Superior temporal gyrus (tissue), 1 donor: ENCODE results near the gene ZNF236.
"Not testable (repeated sequence)": the region's sequence is repeated elsewhere in the genome, so short reads cannot be mapped to it uniquely, and the experiment has no call there.

Experiments
- DNase-seq: peaks from one replicate; pipeline ENCODE4 v3.0.0-alpha.2; 2016; ENCODE audit errors: extremely low spot score

The ZNF236 gene

DNA sequence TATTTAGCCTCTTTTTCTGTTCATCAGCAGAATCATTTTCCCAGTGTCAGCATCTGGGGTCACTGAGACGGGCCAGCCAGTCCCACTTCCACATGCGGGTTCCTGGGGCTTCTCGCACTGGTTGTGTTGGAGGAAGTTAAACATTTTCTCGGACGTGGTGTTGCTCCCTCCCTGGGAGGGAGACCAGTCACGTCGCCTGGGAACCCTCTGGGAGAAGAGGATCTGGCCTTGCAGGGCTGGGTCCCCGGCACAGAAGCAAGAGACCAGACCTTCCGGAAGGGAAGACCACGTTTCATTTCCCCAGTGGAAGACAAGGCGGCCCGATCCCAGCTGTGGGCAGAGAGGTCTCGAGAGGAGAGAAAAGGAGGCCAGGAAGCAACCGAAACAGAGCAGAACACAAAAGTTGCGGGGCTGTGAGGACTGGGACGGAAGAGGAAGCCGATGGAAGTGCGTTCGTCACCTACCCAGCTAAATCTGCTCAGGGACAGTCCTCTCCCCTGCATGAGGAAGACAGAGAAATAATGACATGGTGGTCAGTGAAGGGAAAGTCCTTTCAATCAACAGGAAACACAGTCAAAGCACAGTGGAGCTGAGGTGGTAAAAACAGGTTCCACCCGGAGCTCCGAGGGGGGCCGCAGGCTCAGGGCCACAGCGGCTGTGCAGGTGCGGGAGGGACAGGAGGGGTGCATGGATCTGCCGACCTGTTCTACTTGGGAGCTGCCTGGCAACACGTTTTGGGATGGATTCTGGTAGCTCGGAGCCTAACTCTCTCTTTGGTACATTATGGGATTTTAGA is 165.9 kb downstream of the ZNF236 start:
- no peak for DNase-seq

DNA sequence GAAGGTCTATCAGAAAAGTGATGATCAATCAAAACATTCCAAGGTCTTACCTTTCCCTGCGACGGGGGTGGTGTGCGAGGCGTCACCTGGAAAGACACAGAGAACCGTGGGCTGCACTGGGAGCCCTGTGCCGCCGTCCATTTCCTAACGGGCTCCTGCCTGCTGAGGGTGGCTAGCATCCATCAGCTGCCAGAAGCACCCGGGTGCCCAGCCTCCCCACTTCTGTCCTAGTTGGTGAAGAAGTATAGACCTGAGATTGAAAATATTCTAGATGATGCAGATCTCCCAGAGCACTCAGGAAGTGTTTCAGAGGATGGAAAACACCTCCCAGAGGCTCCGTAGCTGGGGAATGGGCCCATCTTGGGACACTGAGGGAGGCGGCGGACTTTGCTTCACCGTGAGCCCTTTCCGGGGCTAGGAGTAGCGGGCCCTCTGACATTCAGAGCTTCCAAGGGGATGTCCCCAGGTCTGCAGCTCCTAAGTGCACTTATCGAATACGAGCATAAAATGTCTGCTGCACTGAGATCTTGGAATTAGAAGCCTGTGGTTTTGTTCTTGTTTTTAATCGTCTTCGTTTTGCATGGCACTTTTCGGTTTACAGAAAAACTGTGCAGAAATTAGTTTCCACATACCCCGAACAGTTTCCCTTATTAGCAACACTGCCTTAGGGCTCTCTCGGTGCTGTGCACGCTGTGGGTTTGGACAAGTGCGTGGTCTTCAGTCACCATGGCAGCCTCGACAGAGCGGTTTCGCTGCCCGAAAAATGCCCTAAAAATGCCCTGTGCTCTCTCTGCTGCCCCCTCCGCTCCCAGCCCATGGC is 166.7 kb downstream of the ZNF236 start:
- no peak for DNase-seq

DNA sequence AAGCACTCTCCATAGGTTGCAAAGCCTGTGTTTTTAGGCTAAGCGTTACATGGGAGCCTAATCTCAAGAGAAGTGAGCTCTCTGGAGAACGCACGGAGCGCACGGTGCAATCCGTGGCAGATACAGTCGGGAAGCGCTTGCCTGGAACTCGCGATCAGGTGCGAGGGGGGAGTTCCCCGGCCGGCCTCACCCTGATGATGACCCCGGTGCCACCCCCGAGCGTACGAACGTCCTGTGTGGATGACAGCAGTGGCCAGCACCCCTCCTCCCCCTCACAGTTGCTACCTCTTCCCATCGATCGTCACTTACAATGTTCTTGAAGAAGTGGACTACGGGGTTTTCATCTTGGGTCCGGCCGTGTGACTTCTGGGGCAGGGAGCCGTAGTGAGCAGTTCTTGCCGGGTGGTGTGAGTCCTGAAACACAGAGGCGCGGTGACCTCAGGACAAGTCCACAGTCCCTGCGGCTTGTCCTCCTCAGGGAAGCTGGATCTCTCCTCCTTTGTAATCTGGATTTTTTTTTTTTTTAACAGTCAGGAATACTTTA is 167.4 kb downstream of the ZNF236 start:
- no peak for DNase-seq

DNA sequence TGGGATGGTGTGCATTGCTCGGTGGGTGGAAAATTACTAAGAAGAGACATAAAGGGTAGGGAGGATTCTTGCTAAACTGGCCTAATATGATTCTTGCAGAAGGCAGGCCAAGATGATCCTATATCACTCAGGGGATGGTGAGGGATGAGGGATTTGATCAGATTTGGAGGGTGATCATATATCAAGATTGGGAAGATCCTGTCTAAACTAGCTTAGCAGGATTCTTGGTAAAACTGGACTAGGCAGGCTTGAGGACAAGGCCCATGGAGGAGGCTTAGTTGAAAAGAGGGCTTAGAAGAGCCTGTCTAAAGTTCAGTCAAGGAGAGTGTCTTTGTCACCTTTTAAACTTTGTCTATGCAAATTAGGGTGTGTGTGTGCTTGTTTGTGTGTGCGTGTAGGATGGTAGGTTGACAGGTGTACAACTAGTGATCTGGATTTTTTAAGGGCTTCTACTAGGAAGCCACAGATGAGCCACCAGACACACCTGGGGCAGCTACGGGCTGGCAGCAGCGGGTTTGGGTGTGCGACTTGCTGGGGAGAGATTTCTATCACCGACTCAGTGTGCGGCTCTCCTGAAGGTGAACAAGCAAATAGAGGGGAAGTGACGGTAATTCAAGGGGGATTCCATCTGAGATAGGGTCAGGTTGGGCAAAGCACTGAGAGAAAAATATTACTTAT is 168.1 kb downstream of the ZNF236 start:
- not testable (repeated sequence) for DNase-seq

DNA sequence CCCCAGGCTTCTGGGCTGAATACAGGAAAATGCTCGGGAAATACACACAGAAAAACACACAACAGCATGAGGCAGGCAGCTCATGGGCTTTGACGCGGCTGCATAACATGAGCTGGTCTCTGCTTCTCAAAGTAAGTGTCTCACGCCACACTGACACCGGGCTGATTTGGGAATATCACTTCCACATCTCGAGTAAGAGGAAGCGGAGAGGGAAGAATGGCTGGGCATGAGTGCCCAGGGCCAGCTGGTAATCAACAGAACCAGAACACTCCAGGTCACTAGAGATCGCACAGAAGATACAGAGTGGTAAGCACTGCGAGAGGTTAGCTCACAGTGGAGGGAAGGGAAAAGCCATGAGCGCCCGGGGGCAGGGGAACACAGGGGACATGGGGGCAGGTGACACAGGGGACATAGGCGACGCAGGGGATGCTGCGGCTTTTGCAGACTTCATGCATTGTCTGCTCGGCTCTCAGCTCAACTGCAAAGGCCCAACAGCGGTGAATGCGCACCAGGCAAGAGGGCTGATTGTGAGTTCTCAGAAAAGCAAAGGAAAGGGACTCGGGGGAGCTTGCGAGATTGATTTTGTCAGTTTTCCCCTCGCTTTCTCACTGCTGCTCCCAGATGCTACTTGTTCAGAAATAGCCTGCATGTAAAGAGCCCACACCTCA is 168.8 kb downstream of the ZNF236 start:
- no peak for DNase-seq

DNA sequence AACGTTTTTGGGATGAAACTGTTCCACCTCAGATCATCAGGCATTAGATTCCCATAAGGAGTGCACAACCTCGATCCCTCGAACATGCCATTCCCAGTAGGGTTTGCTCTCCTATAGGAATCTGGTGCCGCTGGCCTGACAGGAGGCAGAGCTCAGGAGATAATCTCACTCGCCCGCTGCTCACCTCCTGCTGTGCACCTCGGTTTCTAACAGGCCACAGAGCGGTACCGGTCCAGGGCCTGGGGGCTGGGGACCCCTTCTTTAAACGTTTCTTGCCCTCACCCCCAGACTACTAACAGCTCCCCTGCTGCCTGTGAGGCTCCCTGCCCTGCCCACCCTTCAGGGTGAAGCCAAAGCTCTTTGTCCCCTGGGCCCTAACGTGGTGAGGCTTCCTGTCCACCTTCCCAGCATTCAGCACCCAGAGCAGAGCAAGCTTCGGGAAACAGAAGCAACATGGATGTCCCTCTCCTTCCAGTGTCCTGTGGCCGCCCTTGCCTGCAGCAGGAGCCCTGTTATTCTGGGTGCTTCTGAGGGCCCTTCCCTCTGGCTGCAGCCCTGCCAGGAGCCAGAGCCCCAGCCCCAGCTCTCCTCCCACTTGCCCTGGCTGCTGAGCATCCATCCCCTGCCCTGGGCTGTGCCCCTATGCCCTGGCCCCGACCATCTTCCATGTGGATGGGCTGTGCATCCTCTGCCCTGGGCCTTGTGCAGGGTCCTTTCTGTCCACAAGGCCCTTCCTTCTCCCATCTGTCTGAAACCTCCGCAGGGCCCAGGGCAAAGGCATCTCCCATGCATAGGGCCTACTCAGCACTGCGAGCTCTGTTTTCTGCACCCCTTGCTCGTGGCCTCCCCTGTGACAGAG is 170.1 kb downstream of the ZNF236 start:
- no peak for DNase-seq

DNA sequence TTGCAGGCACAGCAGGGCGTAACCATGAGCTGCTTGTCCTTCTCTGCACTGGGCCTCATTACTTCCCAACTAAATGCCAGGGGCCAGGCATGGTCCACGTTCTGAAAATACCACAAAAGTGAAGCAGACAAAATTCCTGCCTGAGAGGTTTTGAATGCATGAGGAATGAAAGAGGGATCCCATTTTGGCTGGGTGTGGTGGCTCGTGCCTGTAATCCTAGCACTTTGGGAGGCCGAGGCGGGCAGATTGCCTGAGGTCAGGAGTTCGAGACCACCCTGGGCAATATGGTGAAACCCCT is 170.7 kb downstream of the ZNF236 start:
- no peak for DNase-seq

DNA sequence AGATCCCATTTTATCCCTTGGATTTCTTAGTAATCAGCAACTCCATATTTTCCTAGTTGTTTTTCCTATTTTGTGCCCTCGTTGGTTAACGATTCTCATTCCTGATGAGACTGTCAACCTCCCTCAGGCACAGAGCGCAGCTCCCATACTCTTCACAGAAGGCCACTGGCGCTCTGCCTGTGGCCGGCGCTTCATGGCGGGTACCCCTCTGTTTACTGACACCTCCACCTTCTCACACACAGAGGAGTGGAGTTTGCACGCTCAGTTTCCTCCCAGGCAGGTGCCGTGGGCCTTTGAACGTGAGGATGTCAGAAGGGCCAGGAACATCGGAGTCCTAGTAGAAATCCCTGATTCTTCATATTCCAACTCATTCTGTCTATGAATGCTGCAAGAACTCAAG is 171.2 kb downstream of the ZNF236 start:
- no peak for DNase-seq

DNA sequence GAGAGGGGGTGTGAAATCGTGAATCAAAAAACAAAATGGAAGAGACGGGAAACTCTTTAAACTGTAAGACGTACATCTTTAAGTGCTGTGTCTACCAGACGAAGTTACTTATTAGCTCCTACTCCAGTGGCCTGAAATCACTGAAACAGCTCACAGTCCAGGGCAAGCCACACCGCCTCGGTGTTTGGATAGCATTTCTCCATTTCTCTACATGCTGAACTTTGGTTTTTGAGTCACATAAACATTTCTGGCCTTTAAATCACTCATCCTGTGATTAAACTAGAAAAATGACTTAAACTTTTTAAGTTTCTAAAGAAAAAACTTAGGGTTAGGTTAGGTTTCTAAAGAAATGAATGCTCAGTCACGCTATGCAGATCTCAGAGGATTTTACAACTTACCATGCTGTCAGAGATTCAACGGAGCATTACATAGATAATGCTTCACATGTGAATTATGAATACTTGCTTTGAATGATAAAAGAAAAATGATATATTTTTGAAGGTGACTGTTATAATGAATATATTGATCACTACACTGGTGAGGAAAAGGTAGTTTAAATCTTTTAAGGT is 171.8 kb downstream of the ZNF236 start:
- no peak for DNase-seq

DNA sequence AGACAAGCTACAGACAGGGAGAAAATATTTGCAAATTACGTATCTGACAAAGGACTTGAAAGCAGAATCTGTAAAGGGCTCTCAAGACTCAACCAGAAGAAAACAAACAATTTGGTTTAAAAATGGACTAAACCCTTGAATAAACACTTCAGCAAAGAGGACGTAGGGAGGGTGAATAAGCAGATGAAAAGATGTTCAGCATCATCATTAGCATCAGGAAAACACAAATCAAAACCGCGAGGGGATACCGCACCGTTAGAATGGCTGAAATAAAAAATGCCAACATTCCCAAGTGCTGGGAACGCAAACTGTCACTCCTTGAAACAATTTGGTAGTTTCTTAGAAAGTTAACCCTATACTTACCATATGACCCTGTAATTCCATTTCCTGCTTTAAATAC is 173.5 kb downstream of the ZNF236 start:
- DNase-seq = no peak

DNA sequence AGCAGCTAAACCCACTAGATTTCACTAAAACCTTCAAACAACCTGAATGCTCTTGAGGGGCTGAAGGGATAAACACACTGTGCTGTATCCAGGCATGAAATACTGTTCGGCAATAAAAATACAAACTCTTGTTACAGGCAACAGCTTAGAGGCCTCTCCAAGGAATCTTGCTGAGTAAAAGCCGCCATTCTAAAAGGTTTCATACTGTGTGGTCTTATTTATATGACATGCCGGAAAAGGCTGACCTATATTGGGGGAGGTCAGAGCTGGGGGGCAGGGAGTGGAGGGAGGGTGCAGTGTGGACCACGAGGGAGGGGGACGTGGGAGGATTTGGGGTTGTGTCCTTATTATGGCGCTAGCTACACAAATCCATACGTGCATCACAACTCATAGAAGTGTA is 174.1 kb downstream of the ZNF236 start:
- DNase-seq = no peak

DNA sequence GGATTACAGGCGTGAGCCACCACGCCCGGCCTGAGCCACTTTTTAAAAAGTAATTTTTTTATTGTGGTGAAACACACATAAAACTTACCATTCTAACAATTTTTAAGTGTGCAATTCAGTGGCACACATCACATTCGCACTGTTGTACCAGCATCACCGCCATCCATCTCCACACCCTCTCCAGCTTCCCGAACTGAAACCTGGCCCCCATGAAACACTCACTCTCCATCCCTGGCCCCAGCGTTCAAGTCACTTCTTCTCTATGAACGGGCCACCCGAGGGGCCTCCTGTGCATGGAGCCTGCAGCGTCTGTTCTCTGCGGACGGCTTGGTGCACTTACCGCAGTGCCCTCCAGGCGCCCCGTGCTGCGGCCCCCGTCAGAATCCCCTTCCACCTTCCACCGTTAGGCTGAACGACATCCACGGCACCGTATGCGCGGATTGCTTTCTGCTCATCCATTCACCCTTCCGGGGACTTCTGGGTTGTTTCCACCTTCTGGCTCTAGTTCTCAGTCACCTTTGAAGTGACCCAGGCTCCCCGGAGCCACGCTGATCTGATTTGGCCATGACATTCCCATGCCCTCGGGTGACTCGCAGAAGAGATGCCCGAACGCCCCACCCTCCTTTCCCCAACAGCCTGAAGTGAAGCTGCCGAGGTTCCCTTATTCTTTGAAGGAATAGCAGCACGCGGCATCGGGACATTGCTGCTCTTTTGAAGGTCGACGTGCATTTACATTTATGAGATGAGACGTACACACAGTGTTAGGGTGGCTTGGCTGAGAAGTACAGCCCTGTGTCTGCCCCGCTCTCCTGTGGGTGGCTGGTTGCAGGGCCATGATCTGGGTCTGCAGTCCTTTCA is 175.8 kb downstream of the ZNF236 start:
- no peak for DNase-seq

DNA sequence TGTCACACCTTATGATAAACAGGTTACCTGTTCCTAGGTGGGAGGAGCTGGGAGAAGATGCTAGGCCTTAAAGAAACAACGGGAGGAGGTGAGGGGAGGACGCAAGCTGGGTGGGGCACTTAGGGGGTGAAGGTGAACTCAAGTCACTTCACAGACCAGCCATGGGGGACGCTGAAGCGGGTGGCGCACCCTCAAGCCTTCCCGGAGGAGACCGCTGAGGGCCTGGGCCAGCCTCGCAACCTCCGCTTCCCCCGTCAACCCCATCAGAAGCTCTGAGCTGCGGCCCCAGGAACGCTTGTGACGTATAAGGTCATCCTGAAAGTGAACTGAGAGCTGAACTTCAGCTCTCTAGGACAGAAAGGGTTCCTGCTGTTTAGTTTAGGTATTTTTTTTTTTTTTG is 176.7 kb downstream of the ZNF236 start:
- DNase-seq = no peak

DNA sequence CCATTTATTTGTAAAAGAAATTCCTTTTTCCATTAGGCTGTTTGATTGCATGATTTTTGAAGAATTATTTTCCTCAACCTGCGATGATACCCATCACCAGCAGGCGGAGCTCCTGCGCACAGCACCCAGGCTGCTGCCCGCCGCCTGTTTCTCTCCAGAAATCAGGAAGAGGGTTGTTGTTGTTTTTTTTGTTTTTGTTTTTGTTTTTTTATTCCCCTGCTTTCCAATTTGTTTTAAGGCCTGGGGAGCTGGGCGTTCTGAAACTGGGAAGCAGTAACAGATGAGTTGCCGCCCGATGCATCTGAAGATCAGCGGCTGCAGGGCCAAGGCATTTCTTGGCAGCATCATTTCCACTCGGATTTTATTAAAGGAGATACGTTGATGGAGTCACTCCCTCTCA is 178.2 kb downstream of the ZNF236 start:
- DNase-seq = peak; percentile 83

DNA sequence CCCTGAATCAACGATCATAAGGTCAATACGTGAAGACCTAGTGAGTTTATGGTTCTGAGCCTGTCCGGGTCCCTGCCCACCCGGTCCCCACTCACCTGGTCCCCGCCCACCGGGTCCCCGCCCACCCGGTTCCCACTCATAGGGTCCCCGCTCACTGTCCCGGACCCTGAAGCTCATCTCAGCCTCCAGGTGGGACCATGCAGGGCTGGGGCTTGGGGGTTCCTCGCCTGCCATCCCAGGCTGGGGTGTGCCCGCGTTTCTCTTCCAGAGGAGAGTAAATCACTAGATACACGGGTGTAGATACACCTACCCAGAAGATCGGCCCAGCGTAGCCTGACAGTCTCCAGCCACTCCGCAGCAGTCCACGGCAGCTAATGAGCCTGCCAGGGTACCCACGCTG is 178.7 kb downstream of the ZNF236 start:
- DNase-seq = no peak

DNA sequence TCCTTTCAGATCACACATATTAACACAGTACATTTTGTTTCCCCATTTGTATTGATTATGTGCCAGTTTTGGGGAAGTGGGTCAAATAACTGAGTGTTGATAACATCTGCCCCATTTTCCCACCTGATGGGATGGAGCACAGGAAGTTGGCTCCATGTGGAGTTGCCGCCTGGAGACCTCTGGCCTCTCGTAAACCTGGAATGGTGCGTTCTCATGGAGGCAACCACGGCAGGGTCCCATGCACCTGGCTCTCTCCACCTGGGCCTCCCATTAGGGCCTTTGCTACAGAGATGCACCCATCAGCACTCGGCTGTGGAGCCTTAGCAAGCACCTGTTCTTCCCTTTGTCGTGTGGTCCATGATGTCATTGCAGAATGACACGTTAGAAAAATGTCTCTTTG is 179.6 kb downstream of the ZNF236 start:
- DNase-seq = no peak

DNA sequence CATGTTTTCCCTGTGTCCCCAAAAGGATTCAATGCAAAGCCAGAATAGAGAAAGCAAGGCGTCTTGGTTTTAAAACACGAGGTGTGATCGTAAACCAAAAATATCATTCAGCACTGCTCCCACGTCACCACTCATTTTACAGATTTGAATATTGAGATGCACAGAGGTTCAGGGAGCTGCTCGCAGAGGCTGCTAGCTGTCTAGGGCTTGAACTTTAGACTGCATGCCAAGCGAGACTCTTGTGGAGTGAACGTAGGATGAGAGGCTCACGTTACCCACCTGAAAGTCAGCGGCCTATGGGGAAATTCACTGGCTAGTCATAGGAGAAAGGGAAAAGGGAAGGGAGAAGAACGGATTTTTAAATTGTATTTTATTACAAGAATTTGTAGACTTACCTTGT is 180.1 kb downstream of the ZNF236 start:
- no peak for DNase-seq

DNA sequence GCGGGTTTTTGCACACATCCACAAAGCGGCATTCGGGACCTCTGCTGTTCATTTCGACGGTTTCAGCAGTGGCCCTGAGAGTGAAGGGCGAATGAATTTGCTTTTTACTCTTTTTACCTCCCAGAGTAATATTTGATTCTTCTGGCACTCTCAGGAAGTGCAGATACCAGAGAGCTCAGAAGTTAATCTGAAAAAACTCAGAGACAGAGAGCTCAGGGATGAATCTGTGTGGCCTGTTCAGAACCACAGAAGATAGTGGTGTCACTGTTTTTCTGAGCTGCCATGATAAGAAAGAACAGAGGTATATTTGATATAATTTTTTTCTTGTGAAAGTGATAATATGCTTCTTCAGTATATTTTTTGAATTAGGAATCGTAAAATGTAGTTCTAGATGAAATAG is 181.0 kb downstream of the ZNF236 start:
- no peak for DNase-seq

DNA sequence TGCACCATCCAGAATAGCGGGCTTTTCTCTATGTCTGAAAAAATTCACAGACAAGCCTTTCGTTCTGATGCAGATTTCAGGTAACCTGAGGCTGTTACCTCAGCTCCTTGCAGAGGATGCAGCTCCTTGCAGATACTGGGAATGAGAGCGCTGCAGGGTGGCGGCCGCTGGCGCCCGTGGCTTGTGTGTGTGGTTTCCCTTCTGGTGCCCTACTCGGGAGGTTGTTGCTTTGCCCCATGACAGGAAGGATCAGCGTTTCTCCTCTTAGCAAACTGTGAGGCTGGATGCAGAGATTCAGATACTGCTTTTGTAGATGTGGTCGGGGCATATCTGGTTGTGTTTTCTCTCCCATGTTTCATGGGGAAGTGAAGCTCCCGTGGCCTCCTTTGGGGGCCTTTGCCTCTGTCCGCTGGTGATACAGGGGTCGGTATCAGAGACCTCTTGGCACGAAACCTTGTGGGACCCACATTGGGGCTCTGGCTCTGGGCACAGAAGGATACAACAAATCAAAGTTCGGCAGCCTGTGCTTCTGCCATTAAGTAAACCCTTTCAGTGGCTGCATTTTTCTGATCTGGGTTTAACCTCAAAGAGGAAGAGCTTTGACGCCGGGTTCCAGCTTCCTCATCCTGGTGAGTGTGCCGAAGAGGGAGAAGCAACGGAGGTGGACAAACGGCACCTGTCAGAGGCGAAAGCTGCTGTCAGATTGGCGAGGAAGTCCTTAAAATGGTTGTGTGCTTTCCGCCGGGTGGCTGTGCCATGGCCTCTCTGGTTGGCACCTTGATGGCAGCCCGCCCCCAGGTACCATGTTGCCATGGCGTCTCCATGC is 182.4 kb downstream of the ZNF236 start:
- no peak for DNase-seq
